Kidney (tissue), 14 donors: ENCODE measurements around the gene GPR21. TPM values are rescaled to one million over a fixed set of nuclear protein-coding genes. Genes with fewer than 3 reads are reported as not detected.

Experiments
- DNase-seq, 5 donors: peaks; one replicate each; pipeline ENCODE4 v3.0.0-alpha.2; 2013 to 2020
- FAIRE-seq: peaks from 2 replicates; lab custom pipeline; 2012; peaks lifted over from hg19 to GRCh38; lab: Jason Lieb, UNC
- H3K27ac ChIP-seq, 2 donors: one replicate each; pipeline ENCODE4 v1.7.0; 2013; ENCODE audit warnings: low read depth in 2 of 2, low read length in 2 of 2, inconsistent platforms in 1 of 2
- H3K27me3 ChIP-seq: one replicate; pipeline ENCODE4 v1.7.1; 2013; ENCODE audit warnings: low read length, inconsistent platforms; ENCODE audit not compliant: control insufficient read depth, insufficient read depth
- H3K36me3 ChIP-seq, 3 donors: one replicate each; pipeline versions ENCODE4 v1.7.0 to v1.7.1; 2013; ENCODE audit warnings: low read length in 3 of 3, control low read depth in 1 of 3, inconsistent platforms in 1 of 3; ENCODE audit not compliant: insufficient read depth in 3 of 3, control insufficient read depth in 2 of 3
- H3K4me1 ChIP-seq, 3 donors: one replicate each; pipeline versions ENCODE4 v1.7.0 to v1.7.1; 2013; ENCODE audit warnings: low read length in 3 of 3, inconsistent platforms in 1 of 3, low read depth in 1 of 3; ENCODE audit not compliant: control insufficient read depth in 2 of 3, insufficient read depth in 2 of 3
- H3K4me3 ChIP-seq, 3 donors: one replicate each; pipeline versions ENCODE4 v1.7.0 to v1.8.1; 2013; ENCODE audit warnings: low read length in 3 of 3, control low read depth in 1 of 3, inconsistent platforms in 1 of 3
- H3K9ac ChIP-seq, 3 donors: one replicate each; pipeline versions ENCODE4 v1.7.0 to v1.7.1; 2013; ENCODE audit warnings: low read length in 3 of 3, control low read depth in 1 of 3, inconsistent platforms in 1 of 3
- H3K9me3 ChIP-seq, 3 donors: one replicate each; pipeline versions ENCODE4 v1.7.0 to v1.7.1; 2013; ENCODE audit warnings: low read length in 3 of 3, control low read depth in 1 of 3, inconsistent platforms in 1 of 3; ENCODE audit not compliant: control insufficient read depth in 2 of 3, insufficient read depth in 1 of 3
- CTCF ChIP-seq: IDR thresholded peaks from 3 replicates; pipeline ENCODE4 v1.5.1; 2012; ENCODE audit warnings: mild to moderate bottlenecking, moderate library complexity, borderline replicate concordance; ENCODE audit not compliant: insufficient read depth; ENCODE audit errors: extremely low read depth
- intact Hi-C: fragments of 100-400 bp; cut with DNase I; formaldehyde crosslinking; loops from one replicate; pipeline ENCODE4 v1.11.1; 2022
- polyA plus RNA-seq: library from polyadenylated mRNA; stranded (reverse); fragments of 350-450 nt; fragmentation: Illumina TruSeq; extraction: RNeasy Lipid Tissue Mini Kit (QIAGEN cat#74804); gene quantifications from one replicate; pipeline ENCODE4 v1.2.3, GENCODE V29; 2014; ENCODE audit warnings: low read depth, low replicate concordance; ENCODE audit not compliant: insufficient read depth
- total RNA-seq: library from RNA; stranded (reverse); fragmentation: NEBNext Ultra II Directional; extraction: Animal tissue kit (Norgen Biotek cat#: 25700); gene quantifications from one replicate; pipeline ENCODE4 v1.2.1, GENCODE V29; 2021
- donor health status: control.
- donor health status: control.
- donor health status: control.
- donor health status: control.
- donor health status: control.
- donor health status: DM: yes; HTN: yes; CAD: no.
- donor health status: Normal renal cell carcinoma (clear cell type).

The GPR21 gene
- total and polyA plus RNA-seq, 2 donors from 2014 or later: 0.34 to 4.1 TPM

GRCh38 chr9:123034881-123035510, 1.5 kb downstream of the GPR21 start:
- Histone ChIP-seq H3K27ac (peak overlapping the region in 1 of 2 donors; percentile 23), H3K9ac (no peak overlapping the region), H3K4me1 (no peaks in the 10 kb centered on the region), H3K36me3 (peaks cover 0 to 11% (median 9%) of the 10 kb centered on the region in 3 donors), H3K9me3 (no peaks in the 10 kb centered on the region), H3K4me3 (peak overlapping the region in 2 of 3 donors; percentile 1 to 40), H3K27me3 (no peaks in the 10 kb centered on the region)
- FAIRE-seq (no peak), DNase-seq (no peak)
- no peak for TF ChIP-seq CTCF
- intact Hi-C loops: no loop called here

GRCh38 chr9:123035791-123036190, 2.3 kb downstream of the GPR21 start:
- H3K36me3 ChIP-seq: peaks cover 0 to 11% (median 9%) of the 10 kb centered on the region in 3 donors
- FAIRE-seq: no peak
- no peak overlapping the region for H3K9ac ChIP-seq
- DNase-seq: no peak
- TF ChIP-seq CTCF: no peak
- intact Hi-C loops: no loop called here
- no peaks in the 10 kb centered on the region for H3K27me3 ChIP-seq
- no peaks in the 10 kb centered on the region for H3K9me3 ChIP-seq
- no peak overlapping the region for H3K27ac ChIP-seq
- no peak overlapping the region for H3K4me3 ChIP-seq
- no peaks in the 10 kb centered on the region for H3K4me1 ChIP-seq

GRCh38 chr9:123036893-123037545, 3.6 kb downstream of the GPR21 start:
- peaks cover 0 to 3% (median 0%) of the 10 kb centered on the region in 3 donors for H3K4me1 ChIP-seq
- H3K27ac ChIP-seq: no peak overlapping the region
- H3K4me3 ChIP-seq: no peak overlapping the region
- no peak for TF ChIP-seq CTCF
- DNase-seq (no peak), FAIRE-seq (no peak)
- no peak overlapping the region for H3K9ac ChIP-seq
- no peaks in the 10 kb centered on the region for H3K9me3 ChIP-seq
- H3K27me3 ChIP-seq: no peaks in the 10 kb centered on the region
- intact Hi-C loops: no loop called here
- peaks cover 2 to 11% (median 9%) of the 10 kb centered on the region in 3 donors for H3K36me3 ChIP-seq
